Uterus (tissue), 4 donors: ENCODE results near the gene KIF1A. TPM values are rescaled to one million over a fixed set of nuclear protein-coding genes. Genes with fewer than 3 reads are reported as not detected.
A peak's percentile ranks its signal among the peaks of the same experiment; 100 is the strongest.

Source experiments
- DNase-seq, 2 donors: peaks; one replicate each; pipeline ENCODE4 v3.0.0-alpha.2; 2019 to 2020
- H3K27ac ChIP-seq, 2 donors: fragments of 200-600 bp; sonication (generic); 1 replicate in 1 of 2; 2 replicates in 1 of 2; pipeline ENCODE4 v1.5.1; 2016 to 2018
- H3K27me3 ChIP-seq, 2 donors: fragments of 200-600 bp; sonication (generic); one replicate each; pipeline ENCODE4 v1.5.1; 2018 to 2019; ENCODE audit warnings: control low read depth in 1 of 2
- H3K36me3 ChIP-seq, 2 donors: fragments of 200-600 bp; sonication (generic); one replicate each; pipeline ENCODE4 v1.5.1; 2019; ENCODE audit warnings: control low read depth in 1 of 2
- H3K4me1 ChIP-seq, 2 donors: fragments of 200-600 bp; sonication (generic); one replicate each; pipeline ENCODE4 v1.5.1; 2018 to 2019; ENCODE audit warnings: control low read depth in 1 of 2
- H3K4me3 ChIP-seq, 2 donors: fragments of 200-600 bp; sonication (generic); 1 replicate in 1 of 2; 2 replicates in 1 of 2; pipeline ENCODE4 v1.5.1; 2018 to 2019; ENCODE audit warnings: mild to moderate bottlenecking in 1 of 2
- H3K9me3 ChIP-seq, 2 donors: fragments of 200-600 bp; sonication (generic); one replicate each; pipeline ENCODE4 v1.5.1; 2019; ENCODE audit warnings: control low read depth in 1 of 2
- POLR2A ChIP-seq, 2 donors: fragments of 450-650 bp; IDR thresholded peaks; one replicate each; pipeline ENCODE4 v1.6.1; 2016; ENCODE audit warnings: antibody characterized with exemption in 2 of 2, mild to moderate bottlenecking in 1 of 2, moderate library complexity in 1 of 2
- intact Hi-C: fragments of 100-400 bp; cut with DNase I; formaldehyde crosslinking; loops from one replicate; pipeline ENCODE4 v1.15.1; 2023; ENCODE audit warnings: low total_unique reads
- total RNA-seq, 4 donors: library from RNA; depleted of rRNA in 3 of 4; stranded (reverse); fragments of >200 nt in 3 of 4; gene quantifications; one replicate each; pipeline versions ENCODE4 v1.1.0 to v1.2.4, GENCODE V29; 2014 to 2023
- TF ChIP-seq, protein P1 (sequence below), 4 experiments: fragments of 200-600 bp in 2 of 4; fragments of 450-650 bp in 2 of 4; sonication (generic) in 2 of 4; IDR thresholded peaks; one replicate each; pipeline ENCODE4 v1.5.1; 2016 to 2019; ENCODE audit warnings: antibody characterized with exemption in 4 of 4, mild to moderate bottlenecking in 2 of 4, moderate library complexity in 1 of 4
- donor health status: DM: yes; HTN: yes; CAD: no.

KIF1A gene
- total RNA-seq, 4 donors from 2014 or later = 0.37 to 12.9 TPM; not detected in 2

DNA sequence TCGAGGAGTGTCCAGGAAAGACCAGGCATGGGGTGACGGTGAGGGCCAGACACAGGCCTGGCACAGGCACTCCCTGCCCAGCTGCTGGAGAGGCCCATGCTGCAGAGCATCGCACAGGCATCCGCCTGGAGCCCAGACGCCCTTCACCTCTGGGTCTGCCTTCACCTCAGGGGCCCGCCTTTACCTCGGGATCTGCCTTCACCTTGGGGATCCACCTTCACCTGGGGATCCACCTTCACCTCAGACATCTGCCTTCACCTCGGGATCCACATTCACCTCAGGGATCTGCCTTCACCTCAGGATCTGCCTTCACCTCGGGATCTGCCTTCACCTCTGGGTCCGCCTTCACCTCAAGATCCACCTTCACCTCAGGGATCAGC, 7.7 kb downstream of the KIF1A start:
- no peaks in the 10 kb centered on the region for H3K36me3 ChIP-seq
- no peaks in the 10 kb centered on the region for H3K9me3 ChIP-seq
- peak in 1 of 2 donors; percentile 4 for DNase-seq
- intact Hi-C loops = no loop called here
- no peaks in the 10 kb centered on the region for H3K27me3 ChIP-seq
- H3K4me1 ChIP-seq = no peaks in the 10 kb centered on the region
- H3K4me3 ChIP-seq = no peak overlapping the region
- H3K27ac ChIP-seq = no peak overlapping the region
- TF ChIP-seq, protein P1, sequence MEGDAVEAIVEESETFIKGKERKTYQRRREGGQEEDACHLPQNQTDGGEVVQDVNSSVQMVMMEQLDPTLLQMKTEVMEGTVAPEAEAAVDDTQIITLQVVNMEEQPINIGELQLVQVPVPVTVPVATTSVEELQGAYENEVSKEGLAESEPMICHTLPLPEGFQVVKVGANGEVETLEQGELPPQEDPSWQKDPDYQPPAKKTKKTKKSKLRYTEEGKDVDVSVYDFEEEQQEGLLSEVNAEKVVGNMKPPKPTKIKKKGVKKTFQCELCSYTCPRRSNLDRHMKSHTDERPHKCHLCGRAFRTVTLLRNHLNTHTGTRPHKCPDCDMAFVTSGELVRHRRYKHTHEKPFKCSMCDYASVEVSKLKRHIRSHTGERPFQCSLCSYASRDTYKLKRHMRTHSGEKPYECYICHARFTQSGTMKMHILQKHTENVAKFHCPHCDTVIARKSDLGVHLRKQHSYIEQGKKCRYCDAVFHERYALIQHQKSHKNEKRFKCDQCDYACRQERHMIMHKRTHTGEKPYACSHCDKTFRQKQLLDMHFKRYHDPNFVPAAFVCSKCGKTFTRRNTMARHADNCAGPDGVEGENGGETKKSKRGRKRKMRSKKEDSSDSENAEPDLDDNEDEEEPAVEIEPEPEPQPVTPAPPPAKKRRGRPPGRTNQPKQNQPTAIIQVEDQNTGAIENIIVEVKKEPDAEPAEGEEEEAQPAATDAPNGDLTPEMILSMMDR (IDR thresholded peaks at IDR 0.05) = no peak
- TF ChIP-seq POLR2A (IDR thresholded peaks at IDR 0.05) = no peak

DNA sequence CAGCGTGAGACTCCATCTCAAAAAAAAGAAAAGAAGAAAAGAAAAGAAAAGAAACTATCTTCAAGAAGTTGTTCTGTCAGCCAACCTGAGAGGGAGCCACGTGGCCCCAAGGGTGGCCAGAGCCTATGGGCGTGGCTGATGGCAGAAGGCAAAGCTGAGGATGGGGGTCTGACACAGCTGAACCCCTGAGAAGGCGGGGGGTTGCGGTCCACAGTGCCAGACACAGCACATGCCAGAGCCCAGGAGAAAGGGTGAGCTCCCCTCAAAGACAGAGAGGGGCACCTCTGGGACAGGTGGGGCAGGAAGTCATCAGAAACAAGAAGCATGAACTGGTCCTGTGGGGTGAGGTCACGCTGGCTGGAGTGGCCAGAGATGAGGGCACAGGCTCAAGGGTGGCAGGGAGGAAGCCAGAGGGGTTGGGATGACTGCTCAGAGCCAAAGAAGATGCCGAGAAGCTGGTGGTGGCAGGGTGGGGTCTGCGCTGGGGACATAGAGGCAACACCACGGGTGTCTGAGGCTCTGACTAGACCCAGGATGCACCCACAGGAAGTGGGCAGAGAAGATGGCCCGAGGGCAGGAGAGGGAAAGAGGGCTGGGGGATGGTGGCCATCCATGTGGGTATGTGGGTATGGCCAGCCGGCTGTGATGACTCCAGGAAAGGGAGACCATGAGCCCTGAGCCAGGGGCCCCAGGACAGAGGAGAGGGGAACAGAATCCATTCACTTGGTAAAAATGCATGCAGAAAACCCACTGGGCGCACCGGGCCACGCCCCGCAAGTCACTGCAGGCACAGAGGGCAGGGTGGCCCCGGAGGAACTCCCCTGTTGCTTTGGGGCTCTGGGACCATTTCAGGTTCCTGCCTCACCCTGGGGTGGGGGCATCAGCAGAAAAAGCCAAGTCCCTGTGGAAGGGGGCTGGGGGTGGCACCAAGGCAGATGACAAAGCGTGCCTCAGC, 8.4 kb downstream of the KIF1A start:
- DNase-seq = peak in 1 of 2 donors; percentile 6
- no peaks in the 10 kb centered on the region for H3K4me1 ChIP-seq

DNA sequence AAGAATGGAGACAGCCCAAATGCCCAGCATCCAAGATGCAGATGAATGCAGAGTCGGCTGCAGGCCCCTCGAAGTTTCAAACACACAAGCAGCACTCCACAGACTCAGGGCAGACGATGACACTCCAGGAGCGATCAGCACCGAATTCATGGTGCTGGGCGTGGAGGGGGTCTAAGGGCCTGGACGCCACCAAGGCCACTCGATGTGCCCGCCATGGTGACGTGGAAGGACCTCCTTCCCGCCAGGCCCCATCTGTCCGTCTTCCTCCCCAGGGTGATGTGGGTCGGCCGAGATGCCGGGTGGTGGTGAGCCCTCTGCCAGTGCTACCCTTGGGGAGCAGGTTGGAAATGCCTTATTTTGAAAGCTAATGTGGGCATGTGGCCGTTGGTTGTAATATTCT, 9.4 kb downstream of the KIF1A start:
- Histone ChIP-seq H3K27ac (no peak overlapping the region), H3K4me3 (no peak overlapping the region), H3K9me3 (no peaks in the 10 kb centered on the region), H3K4me1 (no peaks in the 10 kb centered on the region), H3K36me3 (no peaks in the 10 kb centered on the region), H3K27me3 (no peaks in the 10 kb centered on the region)
- no peak for DNase-seq
- intact Hi-C loops = no loop called here
- no peak for TF ChIP-seq POLR2A (IDR thresholded peaks at IDR 0.05)
- TF ChIP-seq, protein P1 (IDR thresholded peaks at IDR 0.05) = no peak

More for the DNA sequence above, 8.4 kb downstream of the KIF1A start:
- Histone ChIP-seq H3K27ac (no peak overlapping the region), H3K4me3 (no peak overlapping the region), H3K27me3 (no peaks in the 10 kb centered on the region), H3K36me3 (no peaks in the 10 kb centered on the region), H3K9me3 (no peaks in the 10 kb centered on the region)
- no peak for TF ChIP-seq POLR2A (IDR thresholded peaks at IDR 0.05)
- TF ChIP-seq, protein P1 (IDR thresholded peaks at IDR 0.05) = no peak
- intact Hi-C loops = no loop called here

DNA sequence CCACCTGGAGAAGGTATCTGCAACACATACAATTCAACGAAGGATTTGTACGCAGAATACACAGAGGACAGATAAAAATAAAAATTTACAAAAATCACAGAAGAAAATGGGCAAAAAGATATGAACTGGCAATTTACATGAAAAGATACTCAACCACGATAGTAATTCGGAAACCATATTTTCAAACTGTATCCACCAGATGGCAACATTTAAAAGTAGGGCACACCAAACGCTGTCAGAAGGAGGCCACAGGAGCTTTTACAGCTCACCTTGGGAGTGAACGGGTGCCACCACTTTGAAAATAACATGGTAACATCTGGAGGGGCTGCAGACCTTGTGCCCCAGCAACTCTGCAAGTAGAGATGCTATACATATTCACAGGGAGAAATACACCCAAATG, 9.8 kb downstream of the KIF1A start:
- Histone ChIP-seq H3K27me3 (no peaks in the 10 kb centered on the region), H3K4me1 (no peaks in the 10 kb centered on the region), H3K9me3 (no peaks in the 10 kb centered on the region), H3K4me3 (no peak overlapping the region), H3K36me3 (no peaks in the 10 kb centered on the region), H3K27ac (no peak overlapping the region)
- DNase-seq = no peak
- no peak for TF ChIP-seq POLR2A (IDR thresholded peaks at IDR 0.05)
- TF ChIP-seq, protein P1 (IDR thresholded peaks at IDR 0.05) = no peak
- intact Hi-C loops = no loop called here

DNA sequence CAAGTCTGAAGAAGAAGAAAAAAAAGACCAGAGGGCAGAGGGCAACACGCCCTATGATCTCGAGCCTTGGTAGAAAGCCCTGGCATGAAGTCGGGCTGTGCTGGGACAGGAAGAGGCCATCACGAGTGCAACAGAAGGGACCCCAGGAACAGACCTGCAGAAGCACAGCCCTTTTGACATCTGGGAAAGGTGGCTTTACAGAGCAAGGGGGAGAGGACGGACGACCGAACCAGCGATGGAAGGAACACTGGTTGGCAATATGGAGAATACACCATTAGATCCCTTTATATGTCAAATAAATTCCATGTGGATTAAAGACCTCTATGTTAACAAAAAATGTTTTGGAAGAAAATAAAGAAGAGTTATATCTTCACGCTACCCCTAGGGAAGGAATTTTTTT, 10.7 kb downstream of the KIF1A start:
- no peaks in the 10 kb centered on the region for H3K36me3 ChIP-seq
- no peak overlapping the region for H3K4me3 ChIP-seq
- DNase-seq = no peak
- H3K9me3 ChIP-seq = no peaks in the 10 kb centered on the region
- intact Hi-C loops = no loop called here
- H3K27me3 ChIP-seq = no peaks in the 10 kb centered on the region
- H3K27ac ChIP-seq = no peak overlapping the region
- TF ChIP-seq, protein P1 (IDR thresholded peaks at IDR 0.05) = no peak
- no peak for TF ChIP-seq POLR2A (IDR thresholded peaks at IDR 0.05)
- H3K4me1 ChIP-seq = no peaks in the 10 kb centered on the region
